Glomerular visceral epithelial cell (primary cell): ENCODE data around the gene KRTAP5-2.
A peak's percentile ranks its signal among the peaks of the same experiment; 100 is the strongest.
"Not testable (repeated sequence)": the region's sequence is repeated elsewhere in the genome, so short reads cannot be mapped to it uniquely, and the experiment has no call there.

ENCODE experiments used
- DNase-seq: peaks from one replicate; pipeline ENCODE4 v3.0.0-alpha.2; 2016; ENCODE audit errors: extremely low spot score

KRTAP5-2 gene

DNA sequence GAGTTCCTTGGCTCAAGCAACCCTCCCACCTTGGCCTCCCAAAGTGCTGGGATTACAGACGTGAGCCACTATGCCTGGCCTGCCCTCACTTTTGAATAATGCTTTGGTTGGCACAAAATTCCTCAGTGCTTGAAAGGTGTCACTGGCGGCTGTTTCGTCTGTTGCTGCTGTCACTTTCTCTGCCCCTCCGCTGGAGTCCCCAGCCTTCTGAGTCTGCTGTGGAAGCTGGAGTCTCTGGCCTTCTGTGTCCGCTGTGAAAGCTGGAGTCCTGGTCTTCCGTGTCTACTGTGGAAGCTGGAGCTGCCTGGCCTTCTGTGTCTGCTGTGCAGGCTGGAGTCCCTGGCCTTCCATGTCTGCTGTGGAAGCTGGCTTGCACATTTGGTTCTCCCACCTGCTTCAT is 8.1 kb downstream of the KRTAP5-2 start:
- DNase-seq = no peak

DNA sequence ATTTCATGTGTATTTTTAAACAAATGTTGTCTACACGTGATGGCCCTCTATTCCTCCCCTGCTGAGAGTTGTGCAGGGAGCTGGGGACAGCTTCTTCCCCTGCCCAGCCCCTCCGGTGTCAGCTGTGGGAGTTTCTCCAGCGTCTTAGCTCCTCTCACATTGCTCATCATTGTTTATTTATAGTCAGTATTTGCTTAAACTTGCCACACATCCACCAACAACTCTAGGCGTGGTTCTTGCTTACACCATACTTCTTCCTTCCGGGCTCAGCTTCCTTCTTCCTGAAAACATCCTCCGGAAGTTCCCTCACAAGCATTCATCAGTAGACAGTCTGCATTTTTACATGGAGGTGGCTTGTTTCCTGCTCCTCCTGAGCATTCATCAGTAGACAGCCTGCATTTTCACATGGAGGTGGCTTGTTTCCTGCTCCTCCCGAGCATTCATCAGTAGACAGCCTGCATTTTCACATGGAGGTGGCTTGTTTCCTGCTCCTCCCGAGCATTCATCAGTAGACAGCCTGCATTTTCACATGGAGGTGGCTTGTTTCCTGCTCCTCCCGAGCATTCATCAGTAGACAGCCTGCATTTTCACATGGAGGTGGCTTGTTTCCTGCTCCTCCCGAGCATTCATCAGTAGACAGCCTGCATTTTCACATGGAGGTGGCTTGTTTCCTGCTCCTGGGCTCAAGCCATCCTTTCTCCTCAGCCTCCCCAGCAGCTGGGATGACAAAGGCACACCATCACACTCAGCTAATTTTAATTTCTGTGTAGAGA is 8.7 kb downstream of the KRTAP5-2 start:
- DNase-seq = not testable (repeated sequence)

DNA sequence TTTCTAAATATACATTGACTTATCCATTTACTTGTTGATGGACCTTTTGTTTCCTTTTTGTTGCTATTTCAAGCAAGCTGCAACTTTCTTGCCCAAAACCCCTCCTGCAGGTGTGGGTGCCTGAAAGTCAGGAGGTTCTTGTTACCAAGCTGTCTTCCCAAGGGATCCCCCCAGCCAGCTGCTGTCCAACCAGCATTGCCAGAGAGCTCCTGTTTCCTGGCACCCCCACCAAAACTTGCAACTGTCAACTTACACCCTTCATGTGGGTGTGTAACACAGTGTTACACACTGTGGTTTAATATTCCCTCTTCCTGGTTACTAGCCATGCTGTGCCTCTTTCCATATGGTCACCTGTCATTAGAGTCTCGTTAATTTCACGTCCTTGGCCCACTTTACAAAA is 11.4 kb downstream of the KRTAP5-2 start:
- DNase-seq = no peak

DNA sequence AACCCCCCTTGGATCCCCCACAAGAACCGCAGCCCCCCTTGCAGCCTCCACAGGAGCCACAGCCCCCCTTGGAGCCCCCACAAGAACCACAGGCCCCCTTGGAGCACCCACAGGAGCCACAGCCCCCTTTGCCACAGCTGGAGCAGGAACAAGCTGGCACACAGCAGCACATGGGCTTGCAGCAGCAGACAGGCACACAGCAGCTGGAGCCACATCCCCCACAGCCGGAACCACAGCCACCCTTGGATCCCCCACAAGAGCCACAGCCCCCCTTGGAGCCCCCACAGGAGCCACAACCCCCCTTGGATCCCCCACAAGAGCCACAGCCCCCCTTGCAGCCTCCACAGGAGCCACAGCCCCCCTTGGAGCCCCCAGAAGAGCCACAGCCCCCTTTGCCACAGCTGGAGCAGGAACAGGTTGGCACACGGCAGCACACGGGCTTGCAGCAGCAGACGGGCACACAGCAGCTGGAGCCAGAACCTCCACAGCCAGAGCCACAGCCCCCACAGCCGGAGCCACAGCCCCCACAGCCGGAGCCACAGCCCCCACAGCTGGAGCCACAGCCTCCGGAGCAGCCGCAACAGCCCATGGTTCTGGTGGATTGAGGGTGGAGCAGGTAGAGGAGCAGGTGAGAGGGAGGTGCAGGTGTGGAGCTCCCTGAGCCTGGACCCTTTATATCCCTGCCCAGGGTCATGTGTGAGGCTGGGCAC is 13.3 kb downstream of the KRTAP5-2 start, which contains the start of gene KRTAP5-1:
Gene KRTAP5-1, minus strand, starts transcription at position 623 of the 710 bp plus-strand sequence. Its CDS starts 34 bp downstream, at position 589.
- DNase-seq = not testable (repeated sequence)

DNA sequence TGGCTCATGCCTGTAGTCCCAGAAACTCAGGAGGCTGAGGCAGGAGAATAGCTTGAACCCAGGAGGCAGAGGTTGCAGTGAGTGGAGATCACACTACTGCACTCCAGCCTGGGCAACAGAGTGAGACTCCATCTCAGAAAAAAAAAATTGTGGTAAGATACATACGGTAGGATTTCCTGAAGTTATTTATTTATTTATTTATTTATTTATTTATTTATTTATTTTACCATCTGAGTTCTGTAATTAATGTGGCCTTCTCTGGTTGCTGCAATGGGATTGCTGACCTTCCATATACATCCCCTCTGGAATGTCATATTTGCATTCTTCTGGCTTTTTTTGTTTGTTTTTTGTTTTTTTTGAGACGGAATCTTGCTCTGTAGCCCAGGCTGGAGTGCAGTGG is 15.2 kb downstream of the KRTAP5-2 start:
- DNase-seq = not testable (repeated sequence)

DNA sequence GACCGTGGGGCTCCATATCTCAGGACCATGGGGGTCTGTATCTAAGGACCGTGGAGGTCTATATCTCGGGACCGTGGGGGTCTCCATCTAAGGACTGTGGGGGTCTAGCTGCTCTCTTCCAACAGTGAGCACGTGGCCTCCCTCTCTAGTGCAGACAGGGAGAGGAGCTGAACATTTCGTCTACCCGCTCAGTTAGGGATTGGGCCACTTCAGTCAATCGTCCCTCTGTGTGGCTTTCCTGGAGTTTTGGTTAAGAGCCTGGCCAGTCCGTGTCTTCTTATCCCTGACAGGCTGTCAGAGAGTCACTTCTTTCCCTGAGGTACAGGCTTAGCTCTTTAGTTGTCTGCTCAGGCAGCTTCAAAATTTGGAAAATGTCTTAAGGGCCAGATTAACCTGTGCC is 16.1 kb downstream of the KRTAP5-2 start:
- DNase-seq = no peak

DNA sequence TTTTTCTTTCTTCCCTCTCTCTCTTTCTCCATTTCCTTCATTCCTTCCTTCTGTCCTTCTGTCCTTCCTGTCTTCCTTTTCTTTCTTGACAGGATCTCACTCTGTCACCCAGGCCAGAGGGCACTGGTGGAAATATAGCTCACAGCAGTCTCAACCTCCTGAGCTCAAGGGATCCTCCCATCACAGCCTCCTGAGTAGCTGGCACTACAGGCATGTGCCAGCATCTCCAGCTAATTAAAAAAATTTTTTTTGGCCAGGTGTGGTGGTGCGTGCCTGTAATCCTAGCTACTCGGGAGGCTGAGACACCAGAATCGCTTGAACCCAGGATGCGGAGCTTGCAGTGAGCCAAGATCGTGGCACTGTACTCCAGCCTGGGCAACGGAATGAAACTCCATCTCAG is 21.3 kb downstream of the KRTAP5-2 start:
- DNase-seq = no peak

DNA sequence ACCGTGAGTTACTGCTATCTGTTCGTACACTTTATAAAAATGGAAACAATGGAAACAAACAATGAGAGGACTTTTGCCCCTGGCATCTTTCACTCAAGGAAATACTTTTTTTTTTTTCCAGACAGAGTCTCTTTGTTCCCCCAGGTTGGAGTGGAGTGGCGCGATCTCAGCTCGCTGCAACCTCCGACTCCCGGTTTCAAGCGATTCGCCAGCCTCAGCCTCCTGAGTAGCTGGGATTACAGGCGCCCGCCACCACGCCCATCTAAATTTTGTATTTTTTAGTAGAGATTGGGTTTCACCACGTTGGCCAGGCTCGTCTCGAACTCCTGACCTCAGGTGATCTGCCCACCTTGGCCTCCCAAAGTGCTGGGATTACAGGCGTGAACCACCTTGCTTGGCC is 22.3 kb downstream of the KRTAP5-2 start:
- not testable (repeated sequence) for DNase-seq

DNA sequence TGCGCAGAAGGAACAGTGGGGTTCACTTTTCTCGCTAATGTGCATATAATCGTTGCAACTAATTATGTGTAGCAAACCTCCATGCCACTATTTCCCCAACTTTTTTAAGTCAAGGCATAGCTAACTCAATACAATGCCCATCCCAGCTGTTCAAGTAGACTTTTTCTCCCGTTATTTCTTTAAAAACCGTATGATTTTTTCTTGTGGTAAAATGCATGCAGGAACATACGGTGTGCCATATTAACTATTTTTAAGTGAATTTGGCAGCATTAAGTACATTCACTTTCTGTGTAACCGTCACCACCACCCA is 23.2 kb downstream of the KRTAP5-2 start:
- no peak for DNase-seq

DNA sequence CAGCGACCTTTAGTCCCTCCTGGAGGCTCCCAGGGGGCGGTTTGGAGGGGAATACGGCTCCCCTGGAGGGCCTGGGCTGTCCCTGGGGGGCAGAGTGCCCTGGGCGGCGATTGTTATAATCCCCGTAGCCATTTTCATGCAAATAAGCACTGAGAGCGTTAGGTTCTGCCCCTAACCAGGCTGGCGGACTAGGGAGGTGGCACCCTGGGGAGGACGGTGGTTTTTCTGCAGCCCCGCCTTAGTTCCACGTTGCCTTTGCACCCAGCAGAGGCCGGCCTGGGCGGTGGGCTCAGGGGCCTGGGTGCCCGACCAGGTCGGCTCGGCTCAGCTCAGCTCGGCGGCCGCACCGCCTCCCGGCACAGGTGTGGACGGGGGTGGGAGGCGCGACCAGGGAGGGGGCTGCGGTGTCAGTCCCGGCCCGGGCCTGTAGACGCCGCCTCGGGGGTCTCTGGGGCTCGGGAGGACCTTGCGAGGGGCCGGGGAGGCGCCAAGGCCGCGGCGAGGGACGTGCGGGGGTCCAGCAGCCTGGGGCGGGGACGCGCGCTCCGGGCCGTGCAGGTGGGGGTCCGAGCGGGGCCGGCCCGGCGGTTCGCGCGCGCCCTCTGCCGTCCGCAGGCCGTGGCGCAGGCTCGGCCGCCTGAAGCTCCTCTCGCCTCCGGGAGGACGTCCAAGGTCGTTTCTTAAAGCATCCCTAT is 23.7 kb downstream of the KRTAP5-2 start:
- DNase-seq = peak; percentile 59

DNA sequence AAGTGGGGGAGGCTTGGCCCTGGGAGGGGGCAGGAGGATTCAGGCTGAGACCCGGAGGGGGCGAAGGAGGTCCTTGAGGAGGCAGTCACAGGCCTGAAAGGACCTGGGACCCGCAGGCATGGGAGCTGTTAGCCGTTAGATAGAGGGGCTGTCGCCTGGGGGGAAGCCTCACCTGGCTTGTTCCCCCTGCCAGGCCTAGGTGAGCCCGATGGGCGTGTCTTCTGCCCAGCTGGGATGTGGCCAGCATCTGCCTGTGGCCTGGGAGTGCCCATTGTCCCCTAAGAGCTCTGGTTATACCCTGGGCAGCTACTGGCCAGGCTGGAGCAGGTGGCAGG is 24.2 kb downstream of the KRTAP5-2 start:
- no peak for DNase-seq

DNA sequence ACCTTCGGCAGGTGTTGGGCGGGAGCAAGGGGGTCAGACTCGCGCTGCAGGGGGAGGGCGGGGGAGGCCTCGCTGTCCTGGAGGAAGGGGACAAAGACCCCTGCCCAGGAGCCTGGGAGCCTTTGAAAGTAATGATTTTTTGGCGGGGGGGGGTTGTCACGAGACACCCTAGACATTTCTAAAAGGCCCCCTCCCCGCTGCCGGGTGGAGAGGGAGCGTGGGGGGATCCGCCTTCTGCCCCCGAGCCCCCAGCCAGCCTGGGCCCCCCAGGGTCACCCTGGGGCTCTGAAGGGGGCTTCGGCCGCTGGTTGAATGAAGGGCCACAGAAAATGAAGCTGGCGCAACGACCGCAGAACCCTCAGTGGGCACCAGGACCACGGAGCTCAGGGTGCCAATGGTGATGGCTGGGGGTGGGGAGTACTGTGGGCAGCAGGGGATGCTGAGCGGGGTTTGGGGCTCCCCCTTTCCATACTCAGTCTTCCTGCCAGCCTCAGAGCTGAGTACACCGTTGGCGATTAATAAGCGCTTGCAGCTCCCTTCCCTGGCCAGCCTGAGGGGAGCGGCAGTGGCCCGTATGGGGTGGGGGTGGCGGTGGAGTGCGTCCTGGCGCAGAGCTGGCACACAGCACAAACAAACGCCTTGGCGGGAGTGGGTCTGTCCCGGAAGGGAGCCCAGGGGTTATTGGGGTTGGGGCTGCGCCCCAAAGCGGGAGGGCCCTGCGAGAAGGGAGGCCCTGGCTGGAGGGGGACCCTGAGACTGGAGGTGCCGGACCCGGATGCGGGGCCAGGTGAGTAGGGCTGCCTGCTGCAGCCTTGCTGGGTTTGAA is 24.8 kb downstream of the KRTAP5-2 start:
- no peak for DNase-seq

DNA sequence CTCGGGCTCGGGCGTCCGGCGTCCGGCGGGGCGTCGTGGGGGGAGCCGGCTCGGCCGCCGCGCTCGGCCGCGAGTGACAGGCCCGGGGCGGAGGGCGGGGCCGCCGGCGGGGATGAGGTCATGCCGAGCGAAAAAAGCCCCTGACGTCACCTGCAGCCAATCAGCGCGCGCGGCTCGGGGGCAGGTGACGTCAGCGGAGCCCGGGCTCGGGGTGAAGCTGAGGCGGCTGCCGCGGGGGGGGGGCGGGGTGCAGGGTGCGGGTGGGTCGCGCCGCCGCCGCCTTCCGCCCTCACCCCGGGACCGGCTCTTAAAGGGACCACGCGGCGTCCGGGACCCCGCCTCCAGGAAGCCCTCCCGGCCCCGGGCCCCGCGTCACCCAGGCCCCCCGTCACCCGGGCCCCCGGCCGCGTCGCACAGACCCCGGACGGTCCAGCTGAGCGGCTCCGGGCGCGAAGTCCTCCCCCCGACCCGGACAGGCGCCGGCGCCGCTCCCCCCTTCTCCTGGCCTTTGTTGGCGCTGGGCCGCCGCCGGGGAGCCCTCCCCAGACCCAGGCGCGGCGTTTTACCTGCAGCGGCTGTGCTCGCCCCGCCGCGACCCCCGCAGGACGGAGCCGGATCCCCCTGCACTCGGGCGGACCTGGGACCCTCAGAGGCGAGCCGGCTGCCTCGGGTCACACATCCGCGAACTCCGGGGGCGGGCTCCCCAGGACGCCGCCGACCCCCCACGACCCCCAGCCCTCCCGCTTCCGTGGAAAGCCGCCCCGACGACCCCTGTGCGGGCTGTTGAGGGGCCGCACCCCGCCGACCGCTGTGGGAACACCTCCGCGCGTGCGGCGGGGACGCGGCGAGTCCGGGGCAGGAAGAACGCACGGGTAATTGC is 25.7 kb downstream of the KRTAP5-2 start, which contains the start of gene DUSP8:
Gene DUSP8, minus strand, starts transcription at position 75 of the 880 bp plus-strand sequence. CDS start 6,445 bp downstream, outside the sequence.
- DNase-seq = peak; percentile 95

DNA sequence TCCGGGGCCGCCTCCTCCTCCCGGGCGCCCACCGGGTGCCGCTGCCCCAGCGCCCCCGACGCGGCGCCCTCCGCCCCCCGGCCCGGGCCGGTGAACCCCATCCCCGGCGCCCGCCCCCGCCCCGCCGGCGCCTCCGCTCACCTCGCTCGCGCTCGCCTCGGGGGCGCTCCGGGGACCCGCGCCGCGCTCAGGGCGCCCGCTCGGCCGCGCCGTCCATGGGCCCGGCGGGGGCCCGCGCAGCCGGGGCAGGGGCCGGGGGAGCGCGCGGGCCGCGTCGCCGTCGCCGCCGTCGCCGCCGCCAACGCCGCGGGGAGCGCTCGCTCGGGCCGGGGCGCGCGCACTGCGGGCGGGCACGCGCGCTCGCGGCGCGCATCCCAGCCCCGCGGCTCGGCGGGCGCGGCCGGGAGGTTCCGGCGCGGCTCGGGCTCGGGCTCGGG is 26.3 kb downstream of the KRTAP5-2 start:
- DNase-seq = no peak

DNA sequence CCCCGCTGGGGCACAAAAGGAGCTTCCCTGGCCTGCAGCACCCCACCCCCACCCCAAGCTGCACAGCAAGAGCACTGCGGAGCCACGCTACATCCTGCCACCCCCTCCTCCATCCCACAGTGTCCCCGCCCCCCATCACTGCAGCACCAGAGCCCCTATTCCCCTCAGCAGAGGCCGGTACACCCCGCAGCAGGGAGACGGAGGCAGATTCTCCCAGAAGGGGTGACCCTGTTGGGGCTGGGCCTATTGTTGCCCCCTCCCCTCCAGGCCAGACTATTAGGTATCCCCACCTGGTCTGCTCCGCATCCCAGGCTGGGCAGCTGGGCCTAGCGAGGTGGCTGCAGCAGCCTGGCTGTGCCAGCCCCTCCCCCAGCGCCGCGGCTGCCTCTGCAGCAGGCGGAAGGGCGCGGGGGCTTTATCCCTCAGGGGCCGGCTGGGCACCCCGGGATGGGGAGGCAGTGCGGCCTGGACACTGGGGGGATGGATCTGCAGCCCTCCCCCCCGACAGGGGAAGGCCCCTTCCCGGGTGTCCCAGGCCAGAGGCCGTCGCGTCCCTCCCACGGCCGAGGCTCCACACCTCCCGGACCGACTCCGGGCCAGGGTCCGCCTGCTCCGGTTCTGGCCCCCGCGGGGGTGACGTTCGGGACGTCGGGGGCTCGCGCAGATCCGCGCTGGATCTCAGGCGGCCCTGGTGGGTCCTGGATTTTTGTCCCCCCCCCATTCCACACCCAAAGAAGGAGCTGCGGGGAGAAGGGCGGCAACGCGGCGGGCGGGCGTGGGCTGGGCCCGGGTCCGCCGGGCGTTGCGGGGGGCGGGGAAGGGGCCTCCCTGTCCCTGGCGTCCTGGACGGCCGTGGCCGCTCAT is 27.0 kb downstream of the KRTAP5-2 start:
- DNase-seq = no peak

DNA sequence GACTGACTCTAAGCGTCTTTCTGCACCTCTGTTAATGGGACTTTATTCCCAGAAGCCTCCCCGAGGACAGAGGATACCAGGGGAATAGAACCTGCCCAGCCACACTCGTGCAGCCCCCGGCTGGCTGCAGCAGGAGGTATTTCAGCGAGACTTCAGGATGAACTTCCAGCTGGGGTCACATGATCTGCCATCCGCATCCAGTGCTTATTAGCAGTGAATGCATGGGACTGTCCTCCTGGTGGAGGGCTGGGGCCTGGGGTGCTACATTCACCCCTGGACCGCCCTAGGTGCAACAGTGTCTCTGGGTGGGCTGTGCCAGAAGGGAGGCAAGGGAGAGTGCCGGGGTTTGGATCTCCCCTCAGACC is 27.6 kb downstream of the KRTAP5-2 start:
- DNase-seq = no peak

DNA sequence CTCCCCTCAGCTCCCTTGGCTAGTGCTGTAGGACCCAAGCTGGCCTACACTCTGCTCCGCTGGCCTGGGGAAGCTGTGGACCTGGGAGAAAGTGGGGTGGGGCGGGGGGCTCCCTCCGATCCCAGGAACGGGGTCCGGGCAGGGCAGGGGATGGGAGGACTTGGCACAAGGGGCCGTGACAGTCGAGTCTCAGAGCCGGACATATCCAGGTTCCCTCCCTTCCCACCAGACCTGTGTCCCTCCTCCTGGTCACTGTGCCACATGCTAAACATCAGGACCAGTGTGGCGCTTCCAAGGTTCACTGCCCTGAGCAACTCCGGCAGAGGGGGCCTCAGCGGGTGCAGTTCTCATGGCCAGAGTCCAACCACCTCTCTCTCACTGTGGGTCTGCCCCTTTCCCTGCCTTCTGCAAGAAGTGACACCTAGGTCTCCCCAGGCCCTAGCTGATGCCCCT is 28.1 kb downstream of the KRTAP5-2 start:
- DNase-seq = no peak

DNA sequence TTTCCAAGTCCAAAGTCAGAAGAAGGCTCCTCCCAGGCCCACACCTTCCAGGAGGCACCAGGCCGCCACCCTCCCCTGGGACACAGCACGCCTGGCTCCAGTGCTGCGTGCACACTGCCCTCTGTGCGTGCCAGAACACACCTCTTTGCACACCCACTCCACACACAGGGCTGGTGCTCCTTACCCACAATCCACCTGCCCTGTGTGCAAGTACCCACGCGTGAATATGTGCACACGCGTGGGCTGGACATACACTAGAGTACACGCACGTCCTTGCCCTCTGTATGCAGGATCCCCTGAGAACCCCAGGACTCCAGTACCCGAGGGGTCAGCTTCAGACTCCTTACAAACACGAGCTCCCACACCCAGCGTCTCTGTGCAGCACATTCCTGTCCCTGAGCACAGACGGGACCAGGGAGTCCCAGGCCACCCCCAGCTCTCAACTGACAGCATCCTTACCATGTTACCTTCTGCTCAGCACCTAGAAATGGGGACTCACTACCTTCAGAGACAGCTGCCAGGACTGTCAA is 28.8 kb downstream of the KRTAP5-2 start:
- no peak for DNase-seq

DNA sequence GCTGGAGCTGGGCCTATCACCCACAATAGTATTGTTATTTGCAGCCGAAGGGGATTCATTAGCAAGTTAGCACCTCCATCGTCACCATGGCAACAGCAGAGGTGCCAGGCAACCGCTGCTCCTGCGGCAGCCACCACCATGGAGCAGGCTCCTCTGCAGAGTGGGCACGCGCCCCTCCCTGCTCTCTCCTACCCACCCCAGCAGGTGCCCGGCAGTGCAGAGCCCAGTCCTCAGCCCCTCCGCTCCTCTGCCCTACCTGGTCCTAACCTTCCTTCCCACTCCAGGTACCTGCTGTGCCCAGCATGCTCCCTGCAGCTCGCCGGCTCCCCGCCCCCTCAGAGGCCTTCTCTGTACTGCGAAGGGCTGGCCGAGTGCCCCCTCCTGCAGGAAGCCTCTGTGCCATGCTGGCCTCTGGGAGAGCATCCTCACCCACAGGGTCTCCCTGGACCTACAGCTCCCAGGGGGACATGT is 29.6 kb downstream of the KRTAP5-2 start:
- DNase-seq = no peak
